Measurements from ENCODE around the gene CACNB1.
"Not testable (repeated sequence)": the region's sequence is repeated elsewhere in the genome, so short reads cannot be mapped to it uniquely, and the experiment has no call there.

The CACNB1 gene

DNA sequence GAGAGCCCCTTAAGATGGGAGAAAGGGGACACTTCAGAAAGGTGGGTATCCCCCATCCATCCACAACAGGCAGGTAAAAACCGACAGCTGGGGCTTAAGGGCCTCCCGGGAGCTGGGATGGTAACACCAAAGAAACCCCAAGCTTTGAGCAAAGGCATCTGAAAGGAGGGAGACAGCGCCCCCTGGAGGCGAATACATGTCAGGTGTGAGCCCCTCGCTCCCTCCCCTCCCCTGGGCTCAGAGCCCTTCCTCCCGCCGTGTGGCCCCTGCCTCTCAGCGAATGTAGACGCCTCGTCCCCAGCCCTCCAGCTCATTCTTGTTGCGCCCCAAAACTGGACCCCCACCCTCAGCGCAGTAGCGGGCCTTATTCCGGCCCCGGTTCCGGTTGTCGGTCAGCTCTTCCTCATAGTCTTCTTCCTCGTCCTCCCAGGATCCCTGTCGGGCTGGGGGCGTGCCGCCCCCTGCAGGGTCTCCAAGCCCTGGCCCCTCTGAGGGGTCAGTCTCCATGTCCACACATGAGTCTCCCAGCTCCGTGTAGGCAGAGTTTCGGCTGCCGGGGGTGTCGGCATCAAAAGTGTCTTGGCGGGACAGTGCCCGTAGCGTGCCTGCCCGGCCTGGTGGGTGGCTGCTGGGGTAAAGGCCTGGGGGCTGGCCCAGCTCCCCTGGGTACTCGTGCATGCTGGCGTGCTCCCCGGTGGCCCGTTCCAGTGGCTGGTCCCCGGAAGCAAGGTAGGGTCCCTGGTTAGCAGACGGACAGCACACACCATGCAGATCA is 22.4 kb downstream of the CACNB1 start:
- DNase-seq, result peak; percentile 54 to 78 (median 64)

- DNase-seq, result no peak
Measured at GRCh38 chr17:39173526-39174274, 23.8 kb downstream of the CACNB1 start.

- no peak for DNase-seq
Measured at GRCh38 chr17:39173080-39173479, 24.4 kb downstream of the CACNB1 start.

- no peak for DNase-seq
Measured at GRCh38 chr17:39171933-39172332, 25.5 kb downstream of the CACNB1 start.

DNA sequence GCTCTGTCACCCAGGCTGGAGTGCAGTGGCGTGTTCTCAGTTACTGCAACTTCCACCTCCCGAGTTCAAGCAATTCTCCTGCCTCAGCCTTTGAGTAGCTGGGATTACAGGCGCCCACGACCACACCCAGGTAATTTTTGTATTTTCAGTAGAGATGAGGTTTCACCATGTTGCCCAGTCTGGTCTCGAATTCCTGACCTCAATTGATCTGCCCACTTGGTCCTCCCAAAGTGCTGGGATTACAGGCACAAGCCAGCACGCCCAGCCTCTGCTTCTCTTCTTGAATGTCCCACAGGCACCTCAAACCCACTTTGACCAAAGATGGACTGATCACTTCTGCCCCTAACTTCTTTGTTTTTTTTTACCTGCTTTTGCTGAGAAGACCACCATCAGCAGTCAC is 26.9 kb downstream of the CACNB1 start:
- no peak for DNase-seq

- no peak for DNase-seq
Measured at GRCh38 chr17:39170109-39170508, 27.4 kb downstream of the CACNB1 start.

GRCh38 chr17:39169518-39169917 is 28.0 kb downstream of the CACNB1 start:
- no peak for DNase-seq

- no peak for DNase-seq
Measured at GRCh38 chr17:39169101-39169500, 28.4 kb downstream of the CACNB1 start.

DNA sequence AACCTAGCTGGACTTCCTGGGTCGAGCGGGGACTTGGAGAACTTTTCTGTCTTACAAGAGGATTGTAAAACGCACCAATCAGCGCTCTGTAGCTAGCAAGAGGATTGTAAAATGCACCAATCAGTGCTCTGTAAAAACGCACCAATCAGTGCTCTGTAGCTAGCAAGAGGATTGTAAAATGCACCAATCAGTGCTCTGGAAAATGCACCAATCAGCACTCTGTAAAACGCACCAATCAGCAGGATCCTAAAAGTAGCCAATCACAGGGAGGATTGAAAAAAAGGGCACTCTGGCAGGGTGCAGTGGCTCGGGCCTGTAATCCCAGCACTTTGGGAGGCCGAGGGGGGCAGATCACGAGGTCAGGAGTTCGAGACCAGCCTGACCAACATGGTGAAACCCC is 29.0 kb downstream of the CACNB1 start:
- DNase-seq, result not testable (repeated sequence)

DNA sequence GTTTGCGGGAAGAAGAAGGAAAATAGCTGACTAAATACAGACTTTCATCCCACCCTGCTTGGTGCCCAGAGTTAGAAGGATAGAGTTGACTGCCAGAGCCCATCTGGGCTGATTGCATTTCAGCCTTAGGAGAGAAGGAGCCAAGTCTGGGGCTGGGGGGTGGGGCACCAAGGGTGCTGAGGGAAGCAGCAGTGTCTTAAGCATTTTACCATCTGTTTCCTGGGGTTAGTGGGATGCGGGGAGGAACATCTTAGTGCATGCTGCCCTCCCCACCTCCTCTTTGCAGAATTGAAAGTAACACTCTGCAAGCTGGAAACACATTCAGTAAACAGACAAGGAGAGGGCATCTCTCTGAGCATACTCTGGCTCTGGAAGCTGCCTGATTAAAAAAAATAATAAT is 30.0 kb downstream of the CACNB1 start:
- DNase-seq, result peak in 2 of 5 experiments; percentile 15 to 36

DNA sequence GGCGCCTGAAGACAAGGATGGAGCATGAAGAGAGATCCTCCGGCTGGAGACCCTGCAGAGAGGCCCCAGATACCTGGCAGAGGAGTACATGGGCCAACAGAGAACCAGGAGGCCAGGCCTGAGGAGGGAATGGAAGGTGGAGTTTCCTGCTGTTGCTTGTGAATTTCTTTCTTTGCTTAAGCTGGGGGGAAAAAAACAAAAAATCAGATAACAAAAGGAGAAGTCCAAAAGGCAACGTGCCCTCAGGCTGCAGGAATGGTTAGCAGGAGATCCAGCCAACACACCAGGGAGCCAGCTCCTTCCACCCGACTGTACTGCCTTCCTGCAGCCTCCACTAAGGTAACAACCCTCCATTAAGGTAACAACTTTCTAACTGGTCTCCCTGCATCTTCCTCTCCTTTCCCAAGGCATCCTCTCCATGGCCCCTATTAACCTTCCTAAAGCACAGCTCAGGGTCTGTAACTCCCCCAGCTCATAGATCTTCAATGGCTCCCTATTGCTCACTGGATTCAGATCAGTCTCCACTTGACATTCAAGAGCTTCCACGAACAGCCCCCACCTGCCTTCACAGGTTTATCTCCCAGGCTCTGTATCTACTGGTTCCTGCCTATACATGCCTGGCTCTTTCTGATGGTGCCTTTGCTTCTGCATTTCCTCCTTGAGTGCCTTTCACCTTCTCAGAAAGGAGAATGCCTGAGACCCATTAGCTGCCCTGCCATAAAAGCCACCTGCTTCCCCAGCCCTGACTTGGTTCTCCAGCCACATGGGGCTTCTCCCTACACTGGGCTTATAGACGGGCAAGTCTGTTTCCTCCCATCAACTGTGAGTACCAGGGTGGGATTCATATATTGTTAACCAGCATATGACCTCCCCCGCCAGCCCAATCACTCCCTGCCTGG is 30.8 kb downstream of the CACNB1 start:
- no peak for DNase-seq

GRCh38 chr17:39165841-39166349 is 31.6 kb downstream of the CACNB1 start, which contains the start of gene ARL5C:
Gene ARL5C (minus strand): TSS chr17:39166161. CDS start chr17:39165760, 401 bp downstream.
- DNase-seq, result no peak

GRCh38 chr17:39165178-39165840 is 32.2 kb downstream of the CACNB1 start:
- DNase-seq, result no peak

GRCh38 chr17:39164675-39165143 is 32.8 kb downstream of the CACNB1 start:
- DNase-seq, result peak; percentile 35 to 93 (median 61)

DNA sequence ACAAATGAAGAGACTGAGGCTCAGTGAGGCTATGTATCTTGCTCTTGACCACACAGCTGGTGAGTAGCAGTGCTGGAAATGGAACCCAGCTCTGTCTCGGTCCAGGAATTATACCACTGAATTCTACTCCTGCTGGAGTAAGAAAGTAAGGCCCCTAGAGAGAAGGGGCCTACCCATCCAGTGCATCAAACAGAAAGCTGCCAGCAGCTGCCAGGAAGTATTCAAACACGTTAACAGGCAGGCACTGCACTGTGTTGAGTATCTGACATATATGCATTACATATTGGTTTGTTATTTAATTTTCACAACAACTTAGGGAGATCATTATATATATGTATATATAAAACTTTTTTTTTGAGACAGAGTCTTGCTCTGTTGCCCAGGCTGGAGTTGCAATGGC is 35.5 kb downstream of the CACNB1 start:
- DNase-seq, result no peak

- no peak for DNase-seq
Measured at GRCh38 chr17:39158623-39159022, 38.8 kb downstream of the CACNB1 start.

DNA sequence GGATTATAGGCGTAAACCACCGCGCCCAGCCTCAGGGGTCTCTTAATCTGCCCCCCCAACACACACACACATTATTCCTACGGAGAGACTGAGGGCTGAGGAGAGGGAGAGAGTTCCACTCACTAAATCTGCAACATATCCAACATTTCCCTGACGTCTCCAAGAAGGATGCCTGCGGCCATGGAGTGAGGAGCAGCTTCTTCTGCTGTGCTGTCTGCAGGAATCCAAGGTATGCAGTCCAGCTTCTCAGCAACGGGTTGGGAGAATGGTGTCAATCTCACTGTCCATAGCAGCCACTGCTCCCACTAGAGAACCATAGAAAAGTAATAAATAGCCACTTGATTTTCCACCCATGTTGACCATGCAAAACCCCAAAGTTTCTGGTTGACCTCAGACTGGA is 41.0 kb downstream of the CACNB1 start:
- DNase-seq, result no peak

DNA sequence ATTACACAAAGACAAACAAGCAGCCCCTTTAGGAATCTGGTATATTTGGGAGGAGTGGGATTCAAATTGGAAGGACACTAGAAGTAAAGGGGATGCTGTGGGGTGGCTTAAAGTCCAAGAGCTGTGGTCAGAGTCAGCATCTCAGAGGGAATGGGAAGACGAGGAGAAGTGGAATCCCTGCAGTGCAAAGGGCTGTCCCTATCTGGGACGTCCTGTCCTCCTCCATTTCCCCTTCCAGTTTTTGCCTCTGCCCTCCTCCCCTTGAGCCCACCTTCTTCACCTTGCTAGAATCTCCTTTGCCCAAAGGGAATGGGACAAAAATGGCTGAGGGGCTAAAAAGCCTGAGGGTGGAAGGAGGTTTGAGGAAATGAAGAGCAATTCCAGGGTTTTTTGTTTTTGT is 41.8 kb downstream of the CACNB1 start:
- DNase-seq, result no peak

DNA sequence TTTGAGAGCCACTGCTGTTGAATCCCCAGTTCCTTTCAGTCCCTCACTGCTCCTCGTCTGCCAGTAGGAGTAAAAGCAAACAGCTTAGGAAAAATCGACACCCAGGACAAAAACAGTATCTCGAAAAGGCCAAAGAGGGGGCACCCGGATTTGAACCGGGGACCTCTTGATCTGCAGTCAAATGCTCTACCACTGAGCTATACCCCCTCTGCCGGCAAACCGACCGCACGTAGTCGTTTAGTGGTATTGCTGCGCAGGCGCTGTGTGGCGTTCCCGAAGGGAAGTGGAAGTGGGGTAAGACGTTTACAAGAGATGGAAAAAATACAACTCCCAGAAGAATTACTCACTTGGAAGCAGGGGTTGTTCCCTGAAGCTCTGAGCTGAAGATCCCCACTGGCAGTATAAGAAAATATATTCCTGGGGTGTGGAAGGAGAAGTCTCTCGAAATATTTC is 43.8 kb downstream of the CACNB1 start:
- DNase-seq, result peak; percentile 79 to 90 (median 85)

- DNase-seq, result peak in 2 of 5 experiments; percentile 35 to 59
Measured at GRCh38 chr17:39151943-39152818, 45.3 kb downstream of the CACNB1 start.

Measured in T-helper 2 cell (primary cell).